ENCODE results near the gene NCKIPSD.

NCKIPSD gene

DNA sequence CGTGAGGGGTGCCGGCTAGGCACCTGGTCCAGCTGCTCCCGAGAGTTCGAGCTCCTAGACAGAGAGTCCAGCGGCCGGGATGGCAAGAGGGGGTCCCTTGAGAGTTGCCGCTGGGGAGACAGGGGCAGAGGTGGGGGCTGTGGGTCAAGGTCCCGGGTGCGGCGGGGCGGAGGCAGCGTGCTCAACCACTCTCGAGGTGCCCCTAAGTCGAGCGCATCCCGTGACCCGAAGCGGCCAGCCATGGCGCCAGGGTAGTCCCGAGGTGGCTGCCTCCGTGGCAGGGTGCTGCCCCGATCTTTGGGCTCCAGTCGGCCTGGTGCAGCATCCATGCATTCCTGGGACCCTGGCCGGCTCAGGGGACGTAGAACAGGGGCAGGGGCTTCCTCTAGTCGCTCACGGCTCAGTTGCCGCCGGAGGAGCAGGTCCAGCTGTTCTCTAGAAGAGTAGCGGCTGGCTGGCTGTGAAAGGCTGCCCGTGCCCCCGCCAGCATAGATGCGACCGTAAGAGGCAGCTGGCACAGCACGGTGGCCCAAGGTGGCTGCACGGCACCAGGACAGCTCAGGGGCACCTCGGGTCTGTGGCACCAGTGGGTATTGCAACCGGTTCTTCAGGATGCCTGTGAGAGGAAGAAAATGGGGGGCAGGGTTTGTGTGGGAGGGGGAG is 45.6 kb downstream of the NCKIPSD start:
- no peak for DNase-seq (ENCODE audit: low read depth)
- TF ChIP-seq, protein P1, sequence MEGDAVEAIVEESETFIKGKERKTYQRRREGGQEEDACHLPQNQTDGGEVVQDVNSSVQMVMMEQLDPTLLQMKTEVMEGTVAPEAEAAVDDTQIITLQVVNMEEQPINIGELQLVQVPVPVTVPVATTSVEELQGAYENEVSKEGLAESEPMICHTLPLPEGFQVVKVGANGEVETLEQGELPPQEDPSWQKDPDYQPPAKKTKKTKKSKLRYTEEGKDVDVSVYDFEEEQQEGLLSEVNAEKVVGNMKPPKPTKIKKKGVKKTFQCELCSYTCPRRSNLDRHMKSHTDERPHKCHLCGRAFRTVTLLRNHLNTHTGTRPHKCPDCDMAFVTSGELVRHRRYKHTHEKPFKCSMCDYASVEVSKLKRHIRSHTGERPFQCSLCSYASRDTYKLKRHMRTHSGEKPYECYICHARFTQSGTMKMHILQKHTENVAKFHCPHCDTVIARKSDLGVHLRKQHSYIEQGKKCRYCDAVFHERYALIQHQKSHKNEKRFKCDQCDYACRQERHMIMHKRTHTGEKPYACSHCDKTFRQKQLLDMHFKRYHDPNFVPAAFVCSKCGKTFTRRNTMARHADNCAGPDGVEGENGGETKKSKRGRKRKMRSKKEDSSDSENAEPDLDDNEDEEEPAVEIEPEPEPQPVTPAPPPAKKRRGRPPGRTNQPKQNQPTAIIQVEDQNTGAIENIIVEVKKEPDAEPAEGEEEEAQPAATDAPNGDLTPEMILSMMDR (IDR thresholded peaks at IDR 0.05; ENCODE audit: low read depth, low read length, missing control alignments), result no peak
- in situ Hi-C loops (cut with HindIII; ENCODE audit: low sequenced_read_pairs), result loop anchor here (10.0 kb wide), 1 partner anchor 85 kb away; the partner anchor contains the start of gene PFKFB4
- H3K4me3 ChIP-seq (ENCODE audit: low read depth, low read length), result no peak overlapping the region

DNA sequence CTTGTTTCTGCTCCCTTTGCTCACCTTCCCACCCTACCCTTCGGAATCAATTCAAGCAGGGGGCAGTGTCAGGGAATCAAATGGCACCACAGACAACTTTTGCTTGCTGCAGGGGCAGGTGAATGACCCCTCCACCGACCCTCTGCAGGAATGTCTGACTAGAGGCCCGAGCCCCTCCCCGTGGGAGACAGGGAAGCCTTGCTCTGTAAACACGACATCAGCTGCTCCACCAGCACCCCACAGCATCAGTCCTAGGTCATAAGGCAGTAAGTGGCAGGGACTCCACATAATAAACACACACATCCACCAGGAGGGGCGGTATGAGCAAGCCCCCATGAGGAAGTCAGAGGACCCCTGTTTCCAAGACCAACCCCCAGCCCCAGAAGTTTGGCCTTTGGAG is 48.4 kb downstream of the NCKIPSD start:
- H3K4me3 ChIP-seq (ENCODE audit: low read depth, low read length), result no peak overlapping the region
- TF ChIP-seq, protein P1 (IDR thresholded peaks at IDR 0.05; ENCODE audit: low read depth, low read length, missing control alignments), result no peak
- no peak for DNase-seq (ENCODE audit: low read depth)
- in situ Hi-C loops (cut with HindIII; ENCODE audit: low sequenced_read_pairs), result loop anchor here (10.0 kb wide), 1 partner anchor 83 kb away; the partner anchor contains the start of gene PFKFB4

DNA sequence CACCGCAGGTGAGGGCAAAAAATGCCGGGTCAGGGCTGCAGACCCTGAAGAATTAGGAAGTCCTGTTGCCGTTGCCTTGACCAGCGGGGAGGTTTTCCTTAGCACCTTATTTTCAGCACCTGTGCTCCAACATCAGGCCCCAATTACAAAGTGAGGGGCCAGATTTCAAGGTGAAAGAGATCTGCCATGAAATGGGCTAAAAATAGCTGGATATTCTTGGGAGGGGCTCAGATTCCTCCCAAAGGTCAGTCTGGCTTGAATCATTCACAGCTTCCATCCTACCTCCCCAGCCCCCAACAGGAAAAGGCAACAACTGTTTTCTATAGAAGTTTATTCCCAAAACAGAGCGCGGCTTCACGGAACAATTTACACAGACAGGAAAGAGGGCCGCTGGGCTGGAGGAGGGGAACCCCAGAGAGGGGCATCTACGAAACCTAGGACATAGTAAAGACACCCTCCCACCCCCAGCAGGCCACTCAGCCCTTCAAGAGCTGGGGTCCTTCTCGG is 49.5 kb downstream of the NCKIPSD start:
- TF ChIP-seq, protein P1 (IDR thresholded peaks at IDR 0.05; ENCODE audit: low read depth, low read length, missing control alignments), result no peak
- in situ Hi-C loops (cut with HindIII; ENCODE audit: low sequenced_read_pairs), result loop anchor here (10.0 kb wide), 1 partner anchor 81 kb away; the partner anchor contains the start of gene PFKFB4
- peak overlapping the region; percentile 92 for H3K4me3 ChIP-seq (ENCODE audit: low read depth, low read length)
- DNase-seq (ENCODE audit: low read depth), result no peak

DNA sequence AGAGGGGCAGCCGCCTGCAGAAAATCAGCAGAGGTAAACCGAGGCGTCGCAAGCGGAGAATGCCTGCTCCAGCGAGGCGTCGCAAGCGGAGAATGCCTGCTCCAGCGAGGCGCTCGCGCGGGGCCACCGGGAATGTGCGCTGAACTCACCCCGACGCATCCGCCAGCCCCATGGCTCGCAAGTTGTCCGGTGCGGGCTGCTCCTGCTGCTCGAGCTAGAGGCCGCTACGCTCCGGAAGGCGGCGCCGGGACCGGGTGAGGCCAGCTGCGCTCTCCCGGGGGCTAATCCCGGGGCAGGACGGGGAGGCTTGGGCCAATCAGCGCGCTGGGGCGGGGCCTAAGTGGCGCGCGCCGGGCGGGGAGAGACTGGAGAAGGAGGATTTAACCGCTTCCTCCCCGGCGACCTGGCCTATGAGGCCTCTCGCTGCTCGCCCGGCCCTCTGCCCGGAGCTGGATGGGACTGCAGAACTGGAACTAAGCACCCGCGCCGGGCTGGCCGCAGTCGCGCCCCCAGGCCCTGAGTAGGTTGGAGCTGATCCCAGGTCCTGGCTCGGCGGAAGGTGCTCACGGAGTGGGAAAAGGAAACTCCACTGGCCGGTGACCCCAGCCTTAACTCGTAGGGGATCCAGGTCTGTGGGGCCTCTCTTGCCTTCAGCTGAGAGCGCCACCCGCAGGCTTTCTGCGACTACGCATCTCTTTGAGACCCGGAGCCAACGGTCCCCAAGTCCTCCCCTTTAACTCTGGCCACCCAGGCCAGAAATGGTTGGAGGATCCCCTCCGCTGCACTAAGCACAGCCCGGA is 50.3 kb downstream of the NCKIPSD start, which contains the start of gene SLC26A6:
Gene SLC26A6, minus strand, starts transcription at position 240 of the 800 bp plus-strand sequence. Its CDS starts 68 bp downstream, at position 172.
- peak; percentile 85 for DNase-seq (ENCODE audit: low read depth)
- TF ChIP-seq, protein P1 (IDR thresholded peaks at IDR 0.05; ENCODE audit: low read depth, low read length, missing control alignments), result peak; percentile 57
- in situ Hi-C loops (cut with HindIII; ENCODE audit: low sequenced_read_pairs), result loop anchor here (10.0 kb wide), 1 partner anchor 81 kb away; the partner anchor contains the start of gene PFKFB4
- H3K4me3 ChIP-seq (ENCODE audit: low read depth, low read length), result peak within 1 kb of the TSS; percentile 92

DNA sequence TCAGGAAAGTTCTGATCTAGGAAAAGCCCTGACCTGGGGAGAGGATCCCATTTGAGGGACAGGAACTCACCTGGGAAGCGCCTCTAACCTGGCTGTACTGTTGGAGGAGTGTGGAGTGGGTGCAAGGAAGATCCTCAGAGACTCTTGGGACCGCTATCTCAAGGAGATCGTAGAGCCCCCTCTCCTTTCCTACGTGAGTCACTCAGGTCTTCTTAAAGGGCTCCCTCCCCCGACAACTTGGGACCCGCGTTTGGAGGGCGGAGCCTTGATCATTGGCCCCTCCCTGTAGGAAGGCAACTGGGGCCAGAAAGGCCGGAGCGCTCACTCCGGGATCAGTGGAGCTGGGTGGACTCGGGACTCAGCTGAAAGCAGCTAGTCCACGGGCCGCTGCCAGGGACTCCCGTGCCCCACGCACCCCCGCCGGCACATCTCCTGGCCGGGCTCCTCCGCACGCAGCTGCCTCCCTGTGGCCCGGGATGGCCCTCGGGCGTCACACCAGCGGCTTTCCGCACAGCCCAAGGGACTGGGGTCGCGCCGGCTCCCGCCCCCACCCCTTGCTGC is 51.0 kb downstream of the NCKIPSD start:
- TF ChIP-seq, protein P1 (IDR thresholded peaks at IDR 0.05; ENCODE audit: low read depth, low read length, missing control alignments), result no peak
- in situ Hi-C loops (cut with HindIII; ENCODE audit: low sequenced_read_pairs), result loop anchor here (10.0 kb wide), 1 partner anchor 80 kb away; the partner anchor contains the start of gene PFKFB4
- no peak for DNase-seq (ENCODE audit: low read depth)
- peak overlapping the region; percentile 92 for H3K4me3 ChIP-seq (ENCODE audit: low read depth, low read length)

DNA sequence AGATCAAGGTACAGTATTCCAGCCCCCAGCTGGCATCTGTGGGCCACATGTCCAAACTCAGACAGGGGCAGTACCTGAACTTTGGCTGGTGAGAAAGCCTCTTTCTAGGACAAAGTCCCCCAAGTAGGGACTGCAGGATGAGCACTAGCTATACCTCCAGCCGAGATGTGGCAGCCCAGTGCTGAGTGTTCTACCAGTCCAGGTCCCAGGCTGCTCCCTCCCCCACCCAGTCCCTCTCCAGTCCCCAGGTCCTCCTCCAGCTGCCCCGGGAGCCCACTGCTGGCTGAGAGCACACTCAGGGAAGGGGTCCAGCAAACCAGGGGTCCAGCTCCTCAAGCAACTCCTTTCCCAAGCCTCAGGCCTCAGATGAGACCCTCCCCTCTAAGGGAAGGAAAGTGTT is 52.0 kb downstream of the NCKIPSD start:
- H3K4me3 ChIP-seq (ENCODE audit: low read depth, low read length), result no peak overlapping the region
- in situ Hi-C loops (cut with HindIII; ENCODE audit: low sequenced_read_pairs), result loop anchor here (10.0 kb wide), 1 partner anchor 79 kb away; the partner anchor contains the start of gene PFKFB4
- no peak for DNase-seq (ENCODE audit: low read depth)
- TF ChIP-seq, protein P1 (IDR thresholded peaks at IDR 0.05; ENCODE audit: low read depth, low read length, missing control alignments), result no peak

Data from astrocyte of the cerebellum (primary cell).